ENCODE measurements around the gene MTERF1. TPM values are rescaled to one million over a fixed set of nuclear protein-coding genes. Genes with fewer than 3 reads are reported as not detected.
"Not testable (repeated sequence)": the region's sequence is repeated elsewhere in the genome, so short reads cannot be mapped to it uniquely, and the experiment has no call there.

The MTERF1 gene
- total RNA-seq, 4 donors from 2014 or later, result 4.0 to 10.3 (median 6.8) TPM

DNA sequence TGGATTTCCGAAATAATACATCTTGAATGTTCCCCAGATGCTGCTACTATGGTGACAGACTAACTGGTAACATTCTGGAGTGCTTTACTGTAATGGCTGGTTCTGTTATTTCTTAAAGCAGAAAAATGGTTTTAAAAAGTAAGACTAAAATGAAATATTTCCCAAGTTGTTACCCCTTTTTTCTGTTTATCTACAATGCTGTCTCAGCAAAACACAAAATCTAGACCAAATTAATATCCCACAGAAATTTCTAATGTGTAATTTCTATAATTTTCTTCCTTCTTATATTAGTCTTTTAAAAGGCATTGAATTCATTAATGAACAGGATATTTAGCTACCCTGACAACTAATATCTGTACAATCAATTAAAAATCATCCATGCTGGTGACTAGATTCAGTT lies 19.1 kb upstream of the MTERF1 start:
- Histone ChIP-seq H3K36me3 (no peaks in the 10 kb centered on the region), H3K27me3 (no peaks in the 10 kb centered on the region), H3K4me3 (no peak overlapping the region), H3K9me3 (no peaks in the 10 kb centered on the region), H3K27ac (no peak overlapping the region), H3K4me1 (no peaks in the 10 kb centered on the region)
- no peak for TF ChIP-seq CTCF (IDR thresholded peaks at IDR 0.05)
- no peak for TF ChIP-seq POLR2AphosphoS5 (IDR thresholded peaks at IDR 0.05)
- no peak for TF ChIP-seq POLR2A (IDR thresholded peaks at IDR 0.05)
- 72% methylated on average over 1 of the region's 1 CpG for WGBS
- DNase-seq (ENCODE audit: low spot score in 2 of 2), result no peak

- Histone ChIP-seq H3K4me1 (no peaks in the 10 kb centered on the region), H3K36me3 (no peaks in the 10 kb centered on the region), H3K27ac (no peak overlapping the region), H3K4me3 (no peak overlapping the region), H3K27me3 (no peaks in the 10 kb centered on the region), H3K9me3 (no peaks in the 10 kb centered on the region)
- WGBS, result 59% methylated on average over 10 of the region's 10 CpGs
- no peak for DNase-seq (ENCODE audit: low spot score in 2 of 2)
- no peak for TF ChIP-seq POLR2A (IDR thresholded peaks at IDR 0.05)
- no peak for TF ChIP-seq EP300 (IDR thresholded peaks at IDR 0.05)
- TF ChIP-seq POLR2AphosphoS5 (IDR thresholded peaks at IDR 0.05), result no peak
- TF ChIP-seq CTCF (IDR thresholded peaks at IDR 0.05), result no peak
Observed at GRCh38 chr7:91898240-91898992, 17.9 kb upstream of the MTERF1 start.

GRCh38 chr7:91894781-91895480 lies 14.4 kb upstream of the MTERF1 start:
- Histone ChIP-seq H3K9me3 (no peaks in the 10 kb centered on the region), H3K27me3 (no peaks in the 10 kb centered on the region), H3K4me1 (no peaks in the 10 kb centered on the region), H3K36me3 (no peaks in the 10 kb centered on the region), H3K4me3 (no peak overlapping the region), H3K27ac (no peak overlapping the region)
- no peak for DNase-seq (ENCODE audit: low spot score in 2 of 2)
- TF ChIP-seq CTCF (IDR thresholded peaks at IDR 0.05) (no peak), EP300 (IDR thresholded peaks at IDR 0.05) (no peak), POLR2A (IDR thresholded peaks at IDR 0.05) (no peak), POLR2AphosphoS5 (IDR thresholded peaks at IDR 0.05) (no peak)
- WGBS, result 83% methylated on average over 1 of the region's 1 CpG

DNA sequence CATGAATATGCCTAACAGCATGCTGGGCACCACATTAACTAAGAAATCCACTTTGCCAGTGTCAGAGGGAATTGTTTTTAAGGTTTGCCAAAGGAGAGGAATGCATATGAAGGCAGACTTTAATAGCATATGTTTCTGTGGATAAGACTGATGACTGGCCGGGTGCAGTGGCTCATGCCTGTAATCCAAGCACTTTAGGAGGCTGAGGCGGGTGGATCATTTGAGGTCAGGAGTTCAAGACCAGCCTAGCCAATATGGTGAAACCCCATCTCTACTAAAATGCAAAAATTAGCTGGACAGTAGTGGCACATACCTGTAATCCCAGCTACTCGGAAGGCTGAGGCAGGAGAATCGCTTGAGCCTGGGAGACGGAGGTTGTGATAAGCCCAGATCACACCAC lies 13.2 kb upstream of the MTERF1 start:
- not testable (repeated sequence) for H3K4me1 ChIP-seq; H3K27me3 ChIP-seq; H3K36me3 ChIP-seq; H3K9me3 ChIP-seq; H3K4me3 ChIP-seq; H3K27ac ChIP-seq; DNase-seq (ENCODE audit: low spot score in 2 of 2)
- WGBS, result 94% methylated on average over 5 of the region's 5 CpGs

DNA sequence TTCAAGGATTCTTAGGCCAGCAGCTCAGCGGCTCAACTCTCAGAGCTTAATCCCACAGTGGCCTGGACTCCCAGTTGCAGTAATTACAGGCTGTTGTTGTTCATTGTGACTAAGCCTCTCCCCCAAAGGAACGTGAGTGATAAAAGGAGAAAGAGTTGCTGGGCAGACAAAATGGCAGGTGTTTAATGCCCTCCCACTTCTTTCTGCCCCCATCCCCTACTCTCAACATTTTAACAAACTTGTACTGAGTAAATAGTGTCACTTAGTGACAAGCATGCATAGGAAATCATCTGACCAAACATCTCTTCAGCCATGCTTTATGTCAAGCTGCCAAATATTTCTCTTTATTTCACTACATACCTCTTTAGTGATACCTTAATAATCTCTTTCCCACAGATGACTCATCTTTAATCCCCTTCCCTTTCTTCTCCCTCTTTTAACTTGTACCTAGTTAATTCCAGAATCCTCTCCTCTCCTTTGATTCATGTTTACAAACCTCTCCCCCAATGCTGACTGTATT lies 12.4 kb upstream of the MTERF1 start:
- no peaks in the 10 kb centered on the region for H3K4me1 ChIP-seq
- H3K27me3 ChIP-seq, result no peaks in the 10 kb centered on the region
- H3K27ac ChIP-seq, result no peak overlapping the region
- DNase-seq (ENCODE audit: low spot score in 2 of 2), result no peak
- 35% methylated on average over 2 of the region's 2 CpGs for WGBS
- TF ChIP-seq EP300 (IDR thresholded peaks at IDR 0.05), result no peak
- TF ChIP-seq POLR2AphosphoS5 (IDR thresholded peaks at IDR 0.05), result no peak
- TF ChIP-seq POLR2A (IDR thresholded peaks at IDR 0.05), result no peak
- no peak for TF ChIP-seq CTCF (IDR thresholded peaks at IDR 0.05)
- no peaks in the 10 kb centered on the region for H3K36me3 ChIP-seq
- H3K9me3 ChIP-seq, result no peaks in the 10 kb centered on the region
- no peak overlapping the region for H3K4me3 ChIP-seq

All from suprapubic skin (tissue), 4 donors.